ENCODE data around the gene C5AR1.
"Not testable (repeated sequence)": the region's sequence is repeated elsewhere in the genome, so short reads cannot be mapped to it uniquely, and the experiment has no call there.

The C5AR1 gene

DNA sequence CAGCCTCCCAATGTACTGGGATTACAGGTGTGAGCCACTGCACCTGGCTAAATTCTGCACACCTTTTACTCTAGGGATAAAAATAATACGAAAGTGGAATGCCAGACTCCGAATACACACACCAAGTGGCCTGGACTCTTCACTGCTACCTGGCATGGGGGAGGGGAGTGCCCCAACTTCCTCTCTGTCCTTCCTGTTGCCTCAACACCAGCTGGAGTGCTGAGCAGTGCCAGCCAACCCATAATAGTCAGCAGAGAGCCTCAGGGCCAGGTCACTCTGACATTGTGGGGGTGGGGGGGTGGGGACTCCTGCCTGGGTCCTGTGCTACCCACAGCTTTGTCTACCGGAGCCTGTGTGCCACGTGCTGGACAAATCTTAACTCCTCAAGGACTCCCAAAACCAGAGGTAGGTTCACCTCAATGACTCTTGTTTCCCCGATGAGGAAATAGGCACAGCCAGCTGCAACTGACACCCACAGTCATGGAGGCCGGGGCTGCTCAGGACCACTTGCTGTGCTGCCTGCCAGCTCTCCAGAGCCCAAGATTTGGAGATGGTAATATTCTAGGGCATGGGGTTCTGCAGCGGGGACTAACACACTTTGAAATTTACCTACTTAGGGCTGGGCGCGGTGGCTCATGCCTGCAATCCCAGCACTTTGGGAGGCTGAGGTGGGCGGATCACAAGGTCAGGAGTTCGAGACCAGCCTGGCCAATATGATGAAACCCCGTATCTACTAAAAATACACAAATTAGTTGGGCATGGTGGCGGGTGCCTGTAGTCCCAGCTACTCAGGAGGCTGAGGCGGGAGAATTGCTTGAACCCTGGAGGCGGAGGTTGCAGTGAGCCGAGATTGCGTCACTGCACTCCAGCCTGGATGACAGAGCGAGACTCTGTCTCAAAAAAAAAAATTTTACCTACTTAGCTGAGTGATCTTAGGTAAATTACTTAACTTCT is 27.4 kb downstream of the C5AR1 start:
- not testable (repeated sequence) for DNase-seq

DNA sequence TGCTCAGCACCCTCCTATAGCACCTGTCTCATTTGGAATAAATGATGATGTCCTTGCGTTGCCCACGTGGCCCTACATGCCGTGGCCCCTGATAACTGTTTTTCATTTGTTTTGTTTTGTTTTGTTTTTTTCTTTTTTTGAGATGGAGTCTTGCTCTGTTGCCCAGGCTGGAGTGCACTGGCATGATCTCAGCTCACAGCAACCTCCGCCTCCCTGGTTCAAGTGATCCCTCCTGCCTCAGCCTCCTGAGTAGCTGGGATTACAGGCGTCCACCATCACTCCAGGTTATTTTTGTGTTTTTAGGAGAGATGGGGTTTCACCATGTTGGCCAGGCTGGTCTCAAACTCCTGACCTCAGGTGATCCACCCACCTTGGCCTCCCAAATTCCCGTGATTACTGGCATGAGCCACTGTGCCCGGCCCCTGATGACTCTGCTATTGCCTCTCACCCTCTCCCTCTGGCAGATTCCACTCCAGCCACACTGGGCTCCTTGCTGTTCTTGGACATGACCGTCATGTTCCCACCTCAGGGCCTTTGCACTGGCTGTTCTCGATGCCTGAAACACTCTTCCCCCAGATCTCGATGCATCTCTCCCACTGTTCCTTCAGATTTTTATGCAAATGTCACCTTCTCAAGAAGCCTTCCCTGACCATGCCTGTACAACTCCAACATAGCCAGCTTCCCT is 29.7 kb downstream of the C5AR1 start:
- DNase-seq: no peak

DNA sequence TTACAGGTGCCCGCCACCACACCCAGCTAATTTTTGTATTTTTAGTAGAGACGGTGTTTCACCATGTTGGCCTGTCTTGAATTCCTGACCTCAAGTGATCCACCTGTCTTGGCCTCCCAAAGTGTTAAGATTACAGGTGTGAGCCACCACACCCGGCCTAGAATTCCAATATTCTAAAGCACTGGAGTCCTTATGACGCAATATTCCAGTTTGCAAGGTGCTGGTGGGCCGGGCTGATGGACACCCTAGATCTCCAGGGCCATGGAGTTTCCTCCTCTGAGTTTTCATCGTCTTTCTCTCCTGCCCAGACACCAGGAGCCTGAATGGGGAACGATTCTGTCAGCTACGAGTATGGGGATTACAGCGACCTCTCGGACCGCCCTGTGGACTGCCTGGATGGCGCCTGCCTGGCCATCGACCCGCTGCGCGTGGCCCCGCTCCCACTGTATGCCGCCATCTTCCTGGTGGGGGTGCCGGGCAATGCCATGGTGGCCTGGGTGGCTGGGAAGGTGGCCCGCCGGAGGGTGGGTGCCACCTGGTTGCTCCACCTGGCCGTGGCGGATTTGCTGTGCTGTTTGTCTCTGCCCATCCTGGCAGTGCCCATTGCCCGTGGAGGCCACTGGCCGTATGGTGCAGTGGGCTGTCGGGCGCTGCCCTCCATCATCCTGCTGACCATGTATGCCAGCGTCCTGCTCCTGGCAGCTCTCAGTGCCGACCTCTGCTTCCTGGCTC is 31.0 kb downstream of the C5AR1 start:
- no peak for DNase-seq

DNA sequence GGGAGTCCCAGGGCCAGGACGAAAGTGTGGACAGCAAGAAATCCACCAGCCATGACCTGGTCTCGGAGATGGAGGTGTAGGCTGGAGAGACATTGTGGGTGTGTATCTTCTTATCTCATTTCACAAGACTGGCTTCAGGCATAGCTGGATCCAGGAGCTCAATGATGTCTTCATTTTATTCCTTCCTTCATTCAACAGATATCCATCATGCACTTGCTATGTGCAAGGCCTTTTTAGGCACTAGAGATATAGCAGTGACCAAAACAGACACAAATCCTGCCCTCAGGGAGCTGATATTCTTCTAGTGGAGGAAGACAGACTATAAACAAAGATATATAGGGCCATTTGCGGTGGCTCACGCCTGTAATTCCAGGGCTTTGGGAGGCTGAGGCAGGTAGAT is 32.1 kb downstream of the C5AR1 start:
- DNase-seq: no peak

DNA sequence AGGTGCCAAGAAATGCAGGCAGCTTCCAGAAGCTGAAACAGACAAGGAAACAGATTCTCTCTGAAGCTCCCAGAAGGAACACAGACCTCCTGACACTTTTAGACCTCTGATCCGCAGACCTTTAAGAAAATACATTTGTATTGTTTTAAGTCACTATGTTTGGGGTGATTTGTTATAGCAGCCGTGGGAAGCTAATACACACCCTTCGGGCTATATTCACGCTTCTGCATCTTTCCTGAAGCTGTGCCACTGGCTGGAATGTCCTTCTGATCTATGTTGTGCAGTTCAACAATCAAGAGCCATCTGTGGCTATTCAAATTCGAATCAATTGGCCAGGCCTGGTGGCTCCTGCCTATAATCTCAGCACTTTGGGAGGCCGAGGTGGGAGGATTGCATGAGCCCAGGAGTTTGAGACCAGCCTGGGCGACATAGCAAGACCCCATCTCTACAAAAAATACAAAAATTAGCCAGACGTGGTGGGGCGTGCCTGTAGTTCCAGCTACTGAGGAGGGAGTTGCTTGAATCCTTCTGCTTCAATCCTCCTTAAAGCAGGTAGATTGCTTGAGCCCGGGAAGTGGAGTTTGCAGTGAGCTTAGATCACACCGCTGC is 33.6 kb downstream of the C5AR1 start:
- DNase-seq: no peak

DNA sequence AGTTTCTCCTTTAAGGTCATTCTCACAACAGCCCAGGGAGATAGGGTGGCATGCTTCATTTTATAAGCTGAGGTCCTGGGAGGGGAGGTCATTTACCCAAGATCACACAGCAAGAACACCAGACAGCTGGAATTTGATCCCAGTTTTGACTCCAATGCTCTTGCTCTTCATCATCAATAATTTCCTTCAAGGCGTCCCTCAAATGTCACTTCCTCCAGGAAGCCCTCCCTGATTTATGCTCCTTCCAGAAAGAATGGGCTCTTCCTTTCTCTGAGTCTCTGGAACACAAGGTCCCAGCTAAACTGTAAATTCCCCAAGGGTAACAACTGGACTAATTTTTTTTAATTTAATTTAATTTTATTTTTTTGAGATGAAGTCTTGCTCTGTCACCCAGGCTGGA is 34.8 kb downstream of the C5AR1 start:
- DNase-seq: no peak

DNA sequence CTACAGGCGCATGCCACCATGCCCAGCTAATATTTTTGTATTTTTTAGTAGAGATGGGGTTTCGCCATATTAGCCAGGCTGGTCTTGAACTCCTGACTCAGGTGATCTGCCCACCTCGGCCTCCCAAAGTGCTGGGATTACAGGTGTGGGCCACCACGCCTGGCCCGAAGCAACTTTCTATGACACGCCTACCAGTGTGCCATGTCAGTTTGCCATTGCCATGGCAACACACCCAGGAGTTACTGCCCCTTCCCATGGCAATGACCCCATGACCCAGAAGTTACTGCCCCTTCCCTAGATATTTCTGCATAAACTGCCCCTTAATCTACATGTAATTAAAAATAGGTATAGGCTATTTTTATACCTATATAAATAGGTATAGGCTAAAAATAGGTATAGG is 36.4 kb downstream of the C5AR1 start:
- DNase-seq: not testable (repeated sequence)

DNA sequence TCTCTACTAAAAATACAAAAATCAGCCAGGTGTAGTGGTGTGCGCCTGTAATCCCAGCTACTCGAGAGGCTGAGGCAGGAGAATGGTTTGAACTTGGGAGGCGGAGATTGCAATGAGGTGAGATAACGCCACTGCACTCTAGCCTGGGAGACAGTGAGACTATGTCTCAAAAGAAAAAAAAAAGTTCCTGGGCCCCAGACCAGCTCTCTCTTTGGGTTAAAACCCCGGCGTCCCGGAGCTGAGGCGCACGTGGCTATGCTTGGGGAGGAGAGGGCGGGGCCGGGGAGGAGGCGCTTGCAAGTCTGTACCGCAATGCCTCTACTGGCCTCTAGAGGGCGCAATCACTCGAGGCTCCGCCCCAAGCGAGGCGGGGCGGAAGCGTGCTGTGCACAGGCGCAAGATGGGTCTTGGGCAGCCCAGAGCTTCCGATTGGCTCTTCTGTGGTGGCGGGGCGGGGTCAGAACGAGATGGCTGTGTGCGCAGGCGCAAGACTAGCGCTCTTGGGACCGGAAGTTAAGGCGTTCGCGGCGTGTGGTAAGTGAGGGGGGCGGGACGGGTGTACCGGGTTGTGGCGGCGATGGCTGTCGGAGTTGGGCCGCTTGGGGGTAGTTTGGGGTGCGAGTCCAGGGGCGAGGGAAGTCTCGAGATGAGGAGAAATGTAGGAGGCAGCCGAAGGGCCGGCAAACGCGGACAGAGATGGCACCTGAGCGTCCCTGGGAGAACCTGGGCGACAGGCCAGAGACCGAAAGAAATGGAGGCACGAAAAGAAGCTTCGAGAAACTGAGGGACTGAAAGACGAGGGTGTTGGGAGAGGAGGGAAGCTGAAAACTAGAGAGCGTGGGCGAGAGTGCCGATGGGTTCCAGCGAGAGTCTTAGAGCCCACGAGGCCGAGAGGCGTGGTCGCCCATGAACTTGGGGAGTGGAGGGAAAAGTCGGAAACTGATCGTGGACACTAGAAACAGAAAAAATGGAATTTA is 39.4 kb downstream of the C5AR1 start, which contains the start of gene DHX34:
DHX34 (plus strand) TSS at position 497 of the 977 bp plus-strand sequence. CDS start 3,716 bp downstream, outside the sequence.
- DNase-seq: peak; percentile 98

DNA sequence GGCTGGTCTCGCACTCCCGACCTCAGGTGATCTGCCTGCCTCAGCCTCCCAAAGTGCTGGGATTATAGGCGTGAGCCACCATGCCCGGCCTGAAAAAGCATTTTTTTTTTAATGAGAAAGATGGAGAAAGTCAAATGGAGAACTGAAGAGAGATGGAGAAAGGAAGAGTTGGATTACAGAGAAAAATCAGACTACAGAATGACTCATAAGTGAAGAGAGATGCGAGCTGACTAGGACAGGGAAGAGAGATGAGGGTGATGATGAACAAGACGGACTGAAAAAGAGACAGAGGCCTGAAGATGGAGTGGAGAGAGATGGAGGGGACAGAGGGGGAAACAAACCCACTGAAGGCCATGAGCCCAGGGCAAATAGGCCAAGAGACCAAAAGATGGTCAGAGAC is 41.0 kb downstream of the C5AR1 start:
- DNase-seq: no peak

DNA sequence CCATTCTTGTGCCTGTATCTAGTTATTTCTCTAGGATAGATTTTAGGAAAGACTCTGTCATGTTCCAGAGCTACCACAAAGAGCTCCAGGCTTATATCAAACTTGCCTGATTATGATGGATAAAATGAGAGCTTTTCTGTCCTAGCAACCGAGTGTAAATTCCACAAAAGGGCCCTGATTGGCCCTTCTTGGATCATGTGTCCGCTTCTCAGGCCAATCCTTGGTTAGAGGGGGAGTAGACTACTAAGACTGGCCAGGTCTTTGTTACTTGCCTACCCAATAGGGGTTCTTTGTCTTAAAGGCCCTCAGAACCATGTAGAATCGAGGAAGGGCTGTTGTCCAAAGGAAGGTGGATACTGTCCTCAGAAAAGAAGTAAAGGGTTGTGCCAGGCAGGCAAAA is 41.9 kb downstream of the C5AR1 start:
- DNase-seq: no peak

DNA sequence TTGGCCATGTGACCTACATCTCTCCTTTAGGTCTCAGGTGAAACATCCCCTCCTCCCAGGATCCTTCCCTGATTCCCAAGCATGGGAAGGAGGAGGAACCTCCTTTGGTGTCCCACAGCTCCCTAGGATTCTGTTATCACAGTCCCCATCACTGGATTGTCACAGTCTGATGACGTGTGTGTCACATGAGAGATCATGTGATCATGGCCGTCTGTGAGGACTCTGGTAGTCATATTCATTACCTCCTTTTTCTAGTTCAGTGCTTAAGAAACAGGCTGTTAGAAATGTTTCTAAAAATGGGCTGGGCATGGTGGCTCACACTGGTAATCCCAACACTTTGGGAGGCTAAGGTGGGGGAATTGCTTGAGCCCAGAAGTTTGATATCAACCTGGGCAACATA is 42.4 kb downstream of the C5AR1 start:
- DNase-seq: no peak

DNA sequence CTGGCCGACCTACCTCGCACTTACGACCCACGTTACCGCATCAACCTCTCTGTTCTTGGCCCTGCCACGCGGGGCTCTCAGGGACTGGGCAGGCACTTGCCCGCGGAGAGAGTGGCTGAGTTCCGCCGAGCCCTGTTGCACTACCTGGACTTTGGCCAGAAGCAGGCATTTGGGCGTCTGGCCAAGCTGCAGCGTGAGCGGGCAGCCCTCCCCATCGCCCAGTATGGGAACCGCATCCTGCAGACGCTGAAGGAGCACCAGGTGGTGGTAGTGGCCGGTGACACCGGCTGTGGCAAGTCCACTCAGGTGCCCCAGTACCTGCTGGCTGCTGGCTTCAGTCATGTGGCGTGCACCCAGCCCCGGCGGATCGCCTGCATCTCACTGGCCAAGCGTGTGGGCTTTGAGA is 43.6 kb downstream of the C5AR1 start:
- no peak for DNase-seq

DNA sequence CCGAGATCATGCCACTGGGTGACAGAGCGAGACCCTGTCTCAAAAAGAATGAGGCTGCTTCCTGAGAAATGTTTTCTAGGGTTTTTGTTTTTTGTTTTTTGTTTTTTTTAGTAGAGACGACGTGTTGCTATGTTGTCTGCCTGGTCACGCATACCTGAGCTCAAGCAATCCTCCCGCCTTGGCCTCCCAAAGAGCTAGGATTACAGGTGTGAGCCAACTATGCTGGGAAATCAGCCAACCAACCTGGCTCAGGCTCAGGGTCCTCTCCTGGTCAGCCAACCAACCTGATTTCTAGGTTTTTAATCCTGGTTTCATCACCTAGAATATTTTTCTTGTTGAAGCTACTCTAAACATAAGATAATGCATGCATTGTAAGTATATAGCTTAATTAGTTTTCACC is 47.2 kb downstream of the C5AR1 start:
- DNase-seq: no peak

DNA sequence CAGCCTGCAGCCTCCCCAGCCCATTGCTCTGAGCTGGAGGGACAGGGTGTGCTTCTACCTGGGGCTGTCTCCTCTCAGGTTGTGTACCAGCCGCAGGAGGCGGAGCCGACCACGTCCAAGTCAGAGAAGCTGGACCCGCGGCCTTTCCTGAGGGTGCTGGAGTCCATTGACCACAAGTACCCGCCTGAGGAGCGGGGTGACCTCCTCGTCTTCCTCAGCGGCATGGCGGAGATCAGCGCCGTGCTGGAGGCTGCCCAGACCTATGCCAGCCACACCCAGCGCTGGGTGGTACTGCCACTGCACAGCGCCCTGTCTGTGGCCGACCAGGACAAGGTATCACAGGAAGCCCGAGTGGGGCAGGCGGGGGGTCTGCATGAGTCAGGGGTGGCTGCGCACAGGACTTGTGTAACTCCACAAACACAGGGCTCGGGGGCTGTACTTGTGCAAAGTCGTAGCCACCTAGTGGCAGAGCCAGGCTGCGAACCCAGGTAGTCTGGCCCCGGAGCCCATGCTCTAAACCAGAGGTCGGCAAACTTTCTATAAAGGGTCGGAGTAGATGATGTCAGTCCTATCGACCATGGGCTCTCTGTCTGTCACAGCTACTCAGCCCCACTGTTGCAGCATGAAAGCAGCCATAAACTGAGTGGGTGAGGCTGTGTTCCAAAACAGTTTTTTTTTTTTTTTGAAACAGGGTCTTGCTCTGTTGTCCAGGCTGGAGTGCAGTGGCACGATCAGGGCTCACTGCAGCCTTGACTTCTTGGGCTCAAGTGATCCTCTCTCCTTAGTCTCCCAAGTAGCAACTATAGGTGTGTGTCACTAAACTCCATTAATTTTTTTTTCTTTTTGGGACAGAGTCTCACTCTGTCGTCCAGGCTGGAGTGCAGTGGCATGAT is 48.4 kb downstream of the C5AR1 start:
- no peak for DNase-seq

DNA sequence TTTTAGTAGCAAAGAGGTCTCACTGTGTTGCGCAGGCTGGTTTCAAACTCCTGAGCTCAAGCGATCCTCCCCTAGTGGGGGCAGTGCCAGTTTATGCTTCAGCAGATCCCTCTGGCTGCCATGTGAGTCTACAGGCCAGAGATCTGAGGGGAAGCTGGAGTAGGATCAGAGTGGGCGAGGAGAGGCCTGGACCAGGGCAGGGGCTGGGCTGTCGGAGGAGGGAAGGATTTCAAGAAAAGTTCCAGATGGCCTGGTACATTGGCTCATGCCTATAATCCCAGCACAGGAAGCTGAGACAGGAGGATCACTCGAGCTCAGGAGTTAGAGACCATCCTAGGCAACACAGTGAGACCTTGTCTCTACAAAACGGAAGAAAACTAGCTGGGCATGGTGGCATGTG is 49.3 kb downstream of the C5AR1 start:
- no peak for DNase-seq

DNA sequence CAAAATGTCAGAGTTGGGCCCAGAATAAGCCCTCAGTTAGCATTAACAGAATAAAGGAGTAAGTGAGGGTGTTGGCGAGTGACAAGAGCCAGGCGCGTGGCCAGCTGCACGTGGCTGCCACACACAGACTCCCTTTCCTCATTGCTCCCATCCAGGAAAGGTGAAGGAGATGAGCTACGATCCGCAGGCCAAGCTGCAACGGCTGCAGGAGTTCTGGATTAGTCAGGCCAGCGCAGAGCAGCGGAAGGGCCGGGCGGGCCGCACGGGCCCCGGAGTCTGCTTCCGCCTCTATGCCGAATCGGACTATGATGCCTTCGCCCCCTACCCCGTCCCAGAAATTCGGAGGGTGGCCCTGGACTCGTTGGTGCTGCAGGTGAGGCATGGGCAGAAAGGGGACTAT is 52.7 kb downstream of the C5AR1 start:
- DNase-seq: no peak

DNA sequence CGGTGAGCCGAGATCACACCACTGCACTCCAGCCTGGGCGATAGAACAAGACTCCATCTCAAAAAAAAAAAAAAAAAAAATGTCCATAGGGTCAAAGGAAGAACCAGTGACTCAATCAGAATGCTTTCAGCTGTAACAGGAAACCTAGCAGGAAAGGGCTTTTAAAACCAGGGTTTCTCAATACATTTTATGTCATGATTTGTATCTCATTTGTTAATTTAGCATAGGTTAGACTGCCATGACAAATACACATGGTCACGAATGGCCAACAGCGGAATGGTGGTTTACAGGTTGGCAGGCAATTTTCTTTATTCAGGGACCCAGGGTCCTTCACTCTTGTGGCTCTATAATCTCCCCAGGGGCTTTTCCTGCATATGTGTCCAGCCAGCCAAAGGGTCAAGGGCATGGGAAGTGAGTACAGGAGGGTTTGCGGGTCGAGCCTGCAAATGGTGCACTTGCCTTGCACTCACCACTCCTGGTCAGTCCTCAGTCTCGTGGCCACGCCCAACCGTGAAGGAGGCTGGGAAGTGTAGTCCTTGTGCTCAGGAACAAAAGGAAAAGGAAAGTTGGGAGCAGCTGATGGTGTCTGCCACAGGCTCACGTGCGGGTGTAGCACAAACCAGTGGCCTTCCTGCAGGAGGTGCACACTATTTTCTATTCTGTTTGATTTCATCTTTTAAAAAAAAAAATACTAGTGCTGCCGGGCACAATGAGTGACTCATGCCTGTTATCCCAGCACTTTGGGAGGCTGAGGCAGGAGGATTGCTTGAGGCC is 54.3 kb downstream of the C5AR1 start:
- no peak for DNase-seq

DNA sequence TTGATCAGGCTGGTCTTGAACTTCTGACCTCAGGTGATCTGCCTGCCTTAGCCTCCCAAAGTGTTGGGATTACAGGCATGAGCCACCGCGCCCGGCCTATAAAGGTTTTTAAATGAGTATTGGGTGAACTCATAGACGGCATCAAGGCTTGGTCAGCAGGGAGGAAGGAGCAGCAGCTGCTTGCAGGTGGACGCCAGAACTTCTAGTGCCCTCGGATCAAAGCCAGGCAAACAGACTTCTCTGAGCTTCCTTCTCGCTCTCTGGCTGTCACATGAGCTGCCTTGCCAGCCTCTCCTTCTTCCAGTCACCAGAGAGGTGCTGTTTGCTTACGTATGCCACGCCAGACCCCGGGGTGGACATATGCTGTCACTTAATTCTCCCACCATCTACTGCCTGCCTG is 55.8 kb downstream of the C5AR1 start:
- DNase-seq: not testable (repeated sequence)

DNA sequence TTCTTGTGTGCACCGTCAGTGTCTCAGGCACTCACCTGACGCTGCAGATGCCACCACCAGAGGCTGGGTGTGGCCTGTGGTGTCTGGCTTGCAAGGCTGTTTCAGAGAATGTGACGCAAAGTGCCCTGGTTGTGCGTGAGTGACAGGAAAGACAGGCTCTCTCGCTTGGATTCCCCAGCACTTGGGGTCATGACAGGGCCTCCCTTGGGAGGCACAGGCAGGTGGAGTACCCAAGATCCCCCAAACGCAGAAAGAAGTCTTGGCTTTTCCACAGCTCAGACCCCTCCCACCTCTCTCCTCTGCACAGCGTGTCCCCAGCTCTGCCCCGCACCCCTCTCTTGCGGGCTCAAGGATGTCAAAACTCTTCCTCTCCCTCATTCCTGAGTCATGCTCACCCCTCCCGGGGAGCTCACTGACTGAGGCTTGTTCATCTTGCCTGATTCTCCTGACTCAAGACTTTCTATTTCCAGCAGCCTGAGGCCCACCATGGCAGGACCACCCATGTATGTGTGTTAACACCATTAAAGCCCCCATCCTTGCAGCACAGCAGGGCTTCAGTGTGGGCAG is 60.5 kb downstream of the C5AR1 start:
- DNase-seq: peak; percentile 85
